Loucy (cell line): ENCODE data around the gene ARCN1.

Experiments used
- EZH2phosphoT487 ChIP-seq: fragments of 200-600 bp; IDR thresholded peaks from 2 replicates; pipeline ENCODE4 v1.6.1; 2018; ENCODE audit warnings: antibody characterized with exemption, mild to moderate bottlenecking, moderate library complexity, borderline replicate concordance
- TF ChIP-seq, protein P1 (sequence below): fragments of 200-600 bp; sonication (generic); conservative IDR thresholded peaks from 2 replicates; pipeline ENCODE4 v1.5.1; 2014; ENCODE audit warnings: mild to moderate bottlenecking, antibody characterized with exemption, low read length

- TF ChIP-seq, protein P1, sequence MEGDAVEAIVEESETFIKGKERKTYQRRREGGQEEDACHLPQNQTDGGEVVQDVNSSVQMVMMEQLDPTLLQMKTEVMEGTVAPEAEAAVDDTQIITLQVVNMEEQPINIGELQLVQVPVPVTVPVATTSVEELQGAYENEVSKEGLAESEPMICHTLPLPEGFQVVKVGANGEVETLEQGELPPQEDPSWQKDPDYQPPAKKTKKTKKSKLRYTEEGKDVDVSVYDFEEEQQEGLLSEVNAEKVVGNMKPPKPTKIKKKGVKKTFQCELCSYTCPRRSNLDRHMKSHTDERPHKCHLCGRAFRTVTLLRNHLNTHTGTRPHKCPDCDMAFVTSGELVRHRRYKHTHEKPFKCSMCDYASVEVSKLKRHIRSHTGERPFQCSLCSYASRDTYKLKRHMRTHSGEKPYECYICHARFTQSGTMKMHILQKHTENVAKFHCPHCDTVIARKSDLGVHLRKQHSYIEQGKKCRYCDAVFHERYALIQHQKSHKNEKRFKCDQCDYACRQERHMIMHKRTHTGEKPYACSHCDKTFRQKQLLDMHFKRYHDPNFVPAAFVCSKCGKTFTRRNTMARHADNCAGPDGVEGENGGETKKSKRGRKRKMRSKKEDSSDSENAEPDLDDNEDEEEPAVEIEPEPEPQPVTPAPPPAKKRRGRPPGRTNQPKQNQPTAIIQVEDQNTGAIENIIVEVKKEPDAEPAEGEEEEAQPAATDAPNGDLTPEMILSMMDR = no peak
- TF ChIP-seq EZH2phosphoT487 = no peak
These were observed 73.0 kb downstream of the ARCN1 start for GRCh38 chr11:118645066-118645715.
